GM12875 (cell line): Measurements from ENCODE around the gene SYT7.

ENCODE experiments used
- H3K4me3 ChIP-seq: one replicate; pipeline ENCODE4 v1.5.1; 2011; ENCODE audit warnings: low read depth, low read length, control low read depth
- CTCF ChIP-seq: IDR thresholded peaks from 2 replicates; pipeline ENCODE4 v1.5.1; 2011; ENCODE audit warnings: low read depth, mild to moderate bottlenecking, control low read depth, inconsistent platforms, low read length, moderate library complexity, borderline replicate concordance; ENCODE audit not compliant: insufficient read depth

Gene SYT7

GRCh38 chr11:61515686-61516085 lies 65.2 kb downstream of the SYT7 start:
- no peak for TF ChIP-seq CTCF
- H3K4me3 ChIP-seq, result no peak overlapping the region

DNA sequence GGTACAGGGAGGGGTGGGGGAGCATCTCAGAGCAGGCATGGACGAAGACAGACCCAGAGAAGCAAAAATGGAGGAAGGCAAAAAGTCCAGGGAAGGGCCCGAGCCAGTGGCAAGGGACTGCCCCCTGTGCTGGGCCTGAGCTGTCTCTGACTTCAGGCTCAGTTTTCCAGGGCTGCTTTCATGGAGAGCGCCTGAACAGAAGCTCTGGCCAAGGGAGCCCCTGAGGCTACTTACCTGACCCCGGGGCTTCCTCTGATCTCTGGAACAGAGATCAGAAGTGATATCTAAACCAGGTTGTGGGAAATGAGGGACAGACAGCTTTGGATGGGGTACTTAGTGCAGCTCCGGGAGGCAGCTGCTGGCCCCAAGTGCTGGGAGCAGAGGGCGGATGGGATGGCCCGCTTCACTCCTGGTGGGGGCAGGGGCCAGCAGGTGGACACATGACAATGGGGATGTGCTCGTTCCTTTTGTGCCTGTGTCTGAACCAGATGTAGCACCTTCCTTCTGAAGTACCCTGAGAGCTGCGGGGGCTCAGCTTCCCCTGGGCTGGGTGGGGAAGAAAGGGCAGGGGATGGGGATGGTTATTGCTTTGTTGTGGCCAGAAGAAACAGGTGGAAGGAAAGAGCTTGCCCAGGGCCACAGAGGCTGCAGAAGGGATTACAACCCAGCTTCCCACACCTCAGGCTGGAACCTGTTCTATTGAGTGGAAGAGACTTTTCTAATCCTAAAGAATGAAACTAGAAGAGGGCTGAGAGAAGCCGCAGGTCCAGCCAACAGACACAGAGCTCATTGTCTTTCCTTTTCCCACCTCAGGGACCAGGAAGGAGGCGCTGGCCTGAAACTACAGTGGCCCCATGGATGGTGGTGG lies 66.6 kb downstream of the SYT7 start:
- no peak for TF ChIP-seq CTCF
- H3K4me3 ChIP-seq, result no peak overlapping the region

DNA sequence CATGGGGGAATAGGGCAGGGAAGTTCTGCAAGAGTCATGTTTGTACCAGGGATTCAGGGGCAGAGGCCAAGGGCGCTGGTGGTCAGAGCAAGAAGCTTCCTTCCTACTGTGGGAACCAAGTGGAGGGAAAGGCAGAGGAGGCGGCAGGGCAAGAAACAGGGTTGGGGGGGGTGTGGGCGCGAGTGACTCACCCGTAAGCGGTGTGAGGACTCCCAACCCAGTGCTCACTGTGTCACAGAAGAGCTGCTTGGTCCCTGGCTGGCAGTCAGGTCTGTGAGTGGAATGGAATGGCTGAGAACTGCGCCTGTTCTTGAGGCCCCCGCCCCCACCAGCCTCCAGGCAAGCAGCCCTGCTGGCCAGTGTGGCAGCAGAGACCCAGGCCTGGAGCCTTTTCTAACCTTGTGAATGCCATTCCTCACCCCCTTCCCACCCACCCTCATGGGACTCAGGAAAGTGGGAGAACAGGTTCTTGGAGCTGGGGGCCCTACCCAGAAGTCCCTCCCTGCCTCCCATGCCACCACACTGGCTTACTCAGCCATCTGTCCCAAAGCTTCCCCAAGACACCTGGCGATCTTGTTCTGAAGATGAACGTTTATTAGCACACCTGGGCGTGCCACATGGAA lies 67.6 kb downstream of the SYT7 start:
- no peak overlapping the region for H3K4me3 ChIP-seq
- no peak for TF ChIP-seq CTCF

GRCh38 chr11:61512435-61512834 lies 68.4 kb downstream of the SYT7 start:
- TF ChIP-seq CTCF, result no peak
- H3K4me3 ChIP-seq, result no peak overlapping the region

GRCh38 chr11:61511383-61511782 lies 69.5 kb downstream of the SYT7 start:
- H3K4me3 ChIP-seq, result no peak overlapping the region
- TF ChIP-seq CTCF, result no peak

- no peak overlapping the region for H3K4me3 ChIP-seq
- TF ChIP-seq CTCF, result no peak
Measured at GRCh38 chr11:61510974-61511373, 69.9 kb downstream of the SYT7 start.
